Esophagus squamous epithelium (tissue), 5 donors: ENCODE data around the gene CYSTM1. TPM values are rescaled to one million over a fixed set of nuclear protein-coding genes. Genes with fewer than 3 reads are reported as not detected.

Source experiments
- DNase-seq: peaks from one replicate; lab custom pipeline; 2025; lab: John Stamatoyannopoulos, UW
- H3K27ac ChIP-seq, 4 donors: fragments of 200-600 bp; sonication (generic); one replicate each; pipeline ENCODE4 v1.5.1; 2016 to 2019; ENCODE audit warnings: mild to moderate bottlenecking in 1 of 4
- H3K27me3 ChIP-seq, 4 donors: fragments of 200-600 bp; sonication (generic); 1 replicate in 3 of 4; 2 replicates in 1 of 4; pipeline versions ENCODE4 v1.5.1 to v1.6.0; 2017 to 2021; ENCODE audit warnings: antibody characterized with exemption in 1 of 4
- H3K36me3 ChIP-seq, 3 donors: fragments of 200-600 bp; sonication (generic); one replicate each; pipeline ENCODE4 v1.5.1; 2016 to 2019
- H3K4me1 ChIP-seq, 3 donors: fragments of 200-600 bp; sonication (generic); one replicate each; pipeline ENCODE4 v1.5.1; 2017 to 2019
- H3K4me3 ChIP-seq, 4 donors: fragments of 200-600 bp; sonication (generic); 1 replicate in 3 of 4; 2 replicates in 1 of 4; pipeline ENCODE4 v1.5.1; 2016 to 2019; ENCODE audit warnings: mild to moderate bottlenecking in 2 of 4, moderate library complexity in 1 of 4
- H3K9me3 ChIP-seq, 3 donors: fragments of 200-600 bp; sonication (generic); one replicate each; pipeline ENCODE4 v1.5.1; 2016 to 2019
- POLR2A ChIP-seq, 4 donors: fragments of 450-650 bp; IDR thresholded peaks; one replicate each; pipeline ENCODE4 v1.6.1; 2017; ENCODE audit warnings: antibody characterized with exemption in 4 of 4, mild to moderate bottlenecking in 4 of 4, moderate library complexity in 3 of 4
- whole genome bisulfite sequencing, 2 donors: methylation state at CpG; one replicate each; pipeline ENCODE4 v1.1.5; 2018; 5-methylcytosine and 5-hydroxymethylcytosine counted together
- intact Hi-C: fragments of 100-400 bp; cut with DNase I; formaldehyde crosslinking; loops from one replicate; pipeline ENCODE4 v1.15.0; 2022
- total RNA-seq, 4 donors: library from RNA; depleted of rRNA; stranded (reverse); fragments of >200 nt; gene quantifications; one replicate each; pipeline ENCODE4 v1.1.0, GENCODE V29; 2016
- TF ChIP-seq, protein P1 (sequence below), 6 experiments: fragments of 450-650 bp in 4 of 6; fragments of 200-600 bp in 2 of 6; sonication (generic) in 2 of 6; IDR thresholded peaks; one replicate each; pipeline ENCODE4 v1.5.1; 2016 to 2019; ENCODE audit warnings: antibody characterized with exemption in 6 of 6, mild to moderate bottlenecking in 4 of 6, moderate library complexity in 4 of 6
- donor health status: DM: yes; HTN: yes; CAD: no.

Gene CYSTM1
- total RNA-seq, 4 donors from 2014 or later = 2.6 to 22.5 (median 12.8) TPM

DNA sequence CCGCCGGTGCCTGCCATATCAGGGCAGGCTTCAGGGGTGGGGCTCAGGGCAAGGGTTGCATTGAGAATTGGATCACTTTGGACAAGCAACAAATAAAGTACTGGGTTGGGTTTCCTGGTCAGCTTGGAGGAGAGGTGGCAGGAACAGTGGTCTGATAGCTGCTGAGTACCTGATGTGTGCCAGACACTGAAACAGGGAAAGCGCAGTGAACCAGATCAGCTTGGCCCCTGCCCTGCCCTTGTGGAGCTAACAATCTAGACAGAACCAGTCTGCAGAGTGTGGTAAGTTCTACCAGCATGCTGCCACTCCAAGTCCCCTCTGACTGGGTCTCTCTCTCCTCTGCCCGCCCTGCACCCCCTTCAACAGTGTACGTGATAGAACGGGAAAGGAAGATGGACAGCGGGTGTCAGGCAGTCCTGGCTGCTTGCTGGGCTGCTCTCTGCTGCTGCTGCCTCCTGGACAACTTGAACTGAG, 53.4 kb downstream of the CYSTM1 start:
- no peak overlapping the region for H3K4me3 ChIP-seq
- intact Hi-C loops = no loop called here
- H3K9me3 ChIP-seq = no peaks in the 10 kb centered on the region
- no peak for DNase-seq
- H3K27me3 ChIP-seq = no peaks in the 10 kb centered on the region
- no peak overlapping the region for H3K27ac ChIP-seq
- no peaks in the 10 kb centered on the region for H3K36me3 ChIP-seq
- 82 to 91% methylated on average over 4 to 5 of the region's 7 CpGs for WGBS, 2 donors
- no peak for TF ChIP-seq POLR2A (IDR thresholded peaks at IDR 0.05)
- TF ChIP-seq, protein P1, sequence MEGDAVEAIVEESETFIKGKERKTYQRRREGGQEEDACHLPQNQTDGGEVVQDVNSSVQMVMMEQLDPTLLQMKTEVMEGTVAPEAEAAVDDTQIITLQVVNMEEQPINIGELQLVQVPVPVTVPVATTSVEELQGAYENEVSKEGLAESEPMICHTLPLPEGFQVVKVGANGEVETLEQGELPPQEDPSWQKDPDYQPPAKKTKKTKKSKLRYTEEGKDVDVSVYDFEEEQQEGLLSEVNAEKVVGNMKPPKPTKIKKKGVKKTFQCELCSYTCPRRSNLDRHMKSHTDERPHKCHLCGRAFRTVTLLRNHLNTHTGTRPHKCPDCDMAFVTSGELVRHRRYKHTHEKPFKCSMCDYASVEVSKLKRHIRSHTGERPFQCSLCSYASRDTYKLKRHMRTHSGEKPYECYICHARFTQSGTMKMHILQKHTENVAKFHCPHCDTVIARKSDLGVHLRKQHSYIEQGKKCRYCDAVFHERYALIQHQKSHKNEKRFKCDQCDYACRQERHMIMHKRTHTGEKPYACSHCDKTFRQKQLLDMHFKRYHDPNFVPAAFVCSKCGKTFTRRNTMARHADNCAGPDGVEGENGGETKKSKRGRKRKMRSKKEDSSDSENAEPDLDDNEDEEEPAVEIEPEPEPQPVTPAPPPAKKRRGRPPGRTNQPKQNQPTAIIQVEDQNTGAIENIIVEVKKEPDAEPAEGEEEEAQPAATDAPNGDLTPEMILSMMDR (IDR thresholded peaks at IDR 0.05) = no peak
- peaks cover 0 to 3% (median 0%) of the 10 kb centered on the region in 3 donors for H3K4me1 ChIP-seq

DNA sequence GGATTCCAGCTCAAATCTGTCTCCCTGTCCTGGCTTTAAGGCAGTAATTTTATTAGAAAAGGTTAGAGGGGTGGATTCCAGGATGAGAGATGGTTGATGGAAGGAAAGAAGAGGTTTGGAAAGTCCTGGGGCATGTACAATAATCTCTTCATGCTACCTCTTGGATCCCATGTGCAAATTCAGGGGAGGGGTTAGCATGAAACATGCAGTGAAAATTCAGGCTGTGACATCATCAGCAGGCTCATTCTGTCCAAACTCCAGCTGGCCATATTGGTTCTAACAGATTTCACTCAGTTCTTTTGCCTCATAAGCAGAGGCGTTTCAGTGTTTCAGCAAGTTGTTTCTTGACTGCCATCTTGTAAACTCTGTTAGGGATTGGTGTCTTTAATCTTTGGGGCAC, 55.4 kb downstream of the CYSTM1 start:
- Histone ChIP-seq H3K27me3 (no peaks in the 10 kb centered on the region), H3K36me3 (no peaks in the 10 kb centered on the region), H3K9me3 (no peaks in the 10 kb centered on the region), H3K4me1 (peaks cover 0 to under 1% (median 0%) of the 10 kb centered on the region in 3 donors), H3K27ac (no peak overlapping the region), H3K4me3 (no peak overlapping the region)
- TF ChIP-seq, protein P1 (IDR thresholded peaks at IDR 0.05) = no peak
- no peak for TF ChIP-seq POLR2A (IDR thresholded peaks at IDR 0.05)
- DNase-seq = no peak
- WGBS, 2 donors = 88 to 94% methylated on average over 1 of the region's 1 CpG
- intact Hi-C loops = no loop called here

DNA sequence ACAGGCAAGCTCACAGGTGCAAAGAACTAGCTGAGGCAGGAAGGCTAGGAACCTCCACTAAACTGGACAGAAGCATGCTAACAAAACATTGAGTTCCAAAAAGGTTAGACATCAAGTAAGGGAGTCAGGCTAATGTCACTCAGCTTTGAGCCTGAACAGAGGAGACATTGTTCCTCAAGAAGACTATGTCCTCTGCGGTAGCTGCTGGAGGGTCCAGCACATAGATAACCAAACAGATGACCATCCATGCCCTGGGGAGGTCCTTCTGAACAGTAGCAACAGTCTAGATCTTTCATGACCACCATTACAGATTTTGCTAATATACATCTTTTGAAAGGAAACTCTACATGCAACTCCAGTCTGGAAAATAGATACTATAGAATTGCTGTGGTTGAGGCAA, 57.7 kb downstream of the CYSTM1 start:
- no peaks in the 10 kb centered on the region for H3K27me3 ChIP-seq
- intact Hi-C loops = no loop called here
- H3K9me3 ChIP-seq = no peaks in the 10 kb centered on the region
- H3K4me3 ChIP-seq = no peak overlapping the region
- no peaks in the 10 kb centered on the region for H3K36me3 ChIP-seq
- TF ChIP-seq POLR2A (IDR thresholded peaks at IDR 0.05) = no peak
- TF ChIP-seq, protein P1 (IDR thresholded peaks at IDR 0.05) = no peak
- peaks cover 8 to 24% (median 14%) of the 10 kb centered on the region in 3 donors for H3K4me1 ChIP-seq
- 93 to 100% methylated on average over 1 of the region's 1 CpG for WGBS, 2 donors
- no peak overlapping the region for H3K27ac ChIP-seq
- no peak for DNase-seq

DNA sequence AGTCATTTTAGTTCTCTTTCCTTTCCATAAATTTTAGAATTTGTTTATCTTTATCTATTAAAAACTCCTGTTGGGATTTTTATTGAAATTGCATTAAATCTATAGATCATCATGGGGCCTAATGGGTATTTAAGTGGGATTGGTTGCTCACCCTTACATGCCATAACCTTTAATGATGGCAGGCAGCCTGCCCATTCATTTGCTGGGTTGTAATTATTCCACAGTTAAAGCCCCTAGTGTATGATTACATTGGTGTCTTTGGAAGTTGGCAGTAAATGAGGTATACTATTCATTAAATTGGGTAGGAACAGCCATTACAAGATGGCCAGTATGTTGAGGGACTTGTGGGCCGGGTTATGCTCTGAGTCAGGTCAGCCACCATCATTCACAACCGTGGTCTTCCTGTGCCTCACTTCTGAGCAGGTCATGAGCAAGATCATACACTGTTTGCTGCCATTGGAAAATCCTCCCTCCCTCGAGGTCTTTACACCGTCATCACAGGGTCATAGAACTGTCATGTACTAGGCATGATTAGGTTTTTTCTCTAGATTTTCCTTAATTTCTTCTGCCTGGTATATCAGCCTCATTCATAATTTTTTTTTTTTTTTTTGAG, 59.5 kb downstream of the CYSTM1 start:
- Histone ChIP-seq H3K4me3 (no peak overlapping the region), H3K36me3 (no peaks in the 10 kb centered on the region), H3K27me3 (no peaks in the 10 kb centered on the region), H3K4me1 (peaks cover 8 to 38% (median 18%) of the 10 kb centered on the region in 3 donors), H3K27ac (no peak overlapping the region), H3K9me3 (no peaks in the 10 kb centered on the region)
- TF ChIP-seq, protein P1 (IDR thresholded peaks at IDR 0.05) = no peak
- no peak for TF ChIP-seq POLR2A (IDR thresholded peaks at IDR 0.05)
- 89 to 93% methylated on average over 4 of the region's 4 CpGs for WGBS, 2 donors
- no peak for DNase-seq
- intact Hi-C loops = no loop called here

DNA sequence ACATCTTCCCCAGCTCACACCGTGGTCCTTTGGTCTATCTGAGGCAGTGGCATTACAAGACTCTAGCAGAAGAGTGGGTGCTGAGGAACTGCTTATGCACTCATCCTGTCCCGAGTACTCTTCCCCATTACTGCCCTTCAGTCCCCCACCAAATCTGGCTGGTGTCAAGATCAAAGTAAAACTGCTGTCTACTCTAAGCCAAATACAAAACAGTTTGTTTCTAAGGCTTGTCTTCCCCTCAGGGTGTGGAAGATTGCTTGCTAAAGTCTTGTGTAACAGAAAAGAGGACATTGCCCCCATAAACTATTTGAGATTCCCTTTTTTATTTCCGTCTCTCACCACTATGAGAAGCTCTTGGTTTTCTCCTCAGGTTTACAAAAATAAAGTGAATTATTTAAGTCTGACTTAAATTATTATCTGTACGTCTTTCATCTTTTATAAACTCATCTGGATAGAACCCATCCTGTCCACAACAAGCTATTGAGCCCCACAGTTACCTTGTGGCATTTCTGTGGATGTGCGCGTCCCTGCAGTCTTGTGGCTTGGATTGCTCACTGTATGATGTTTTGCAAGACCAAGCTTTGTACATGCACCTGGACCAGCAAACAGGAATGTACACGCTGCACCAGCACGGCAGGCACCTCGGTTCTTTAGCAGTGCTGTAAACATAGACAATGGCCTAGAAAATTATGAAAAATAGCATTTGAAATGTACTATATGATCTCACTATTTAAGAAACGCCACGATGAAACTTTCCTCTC, 61.0 kb downstream of the CYSTM1 start:
- no peak for DNase-seq
- no peak overlapping the region for H3K4me3 ChIP-seq
- H3K27me3 ChIP-seq = no peaks in the 10 kb centered on the region
- WGBS, 2 donors = 30 to 48% methylated on average over 9 to 10 of the region's 11 CpGs
- H3K27ac ChIP-seq = peak overlapping the region; percentile 73 to 85 (median 78)
- no peaks in the 10 kb centered on the region for H3K36me3 ChIP-seq
- no peaks in the 10 kb centered on the region for H3K9me3 ChIP-seq
- intact Hi-C loops = no loop called here
- no peak for TF ChIP-seq POLR2A (IDR thresholded peaks at IDR 0.05)
- TF ChIP-seq, protein P1 (IDR thresholded peaks at IDR 0.05) = peak in 1 of 6 experiments; percentile 6
- H3K4me1 ChIP-seq = peaks cover 17 to 53% (median 29%) of the 10 kb centered on the region in 3 donors
